ENCODE results near the gene AKAP13. TPM values are rescaled to one million over a fixed set of nuclear protein-coding genes. Genes with fewer than 3 reads are reported as not detected.

The AKAP13 gene
- total RNA-seq, 2 experiments from 2014 or later = 282 to 304 TPM

DNA sequence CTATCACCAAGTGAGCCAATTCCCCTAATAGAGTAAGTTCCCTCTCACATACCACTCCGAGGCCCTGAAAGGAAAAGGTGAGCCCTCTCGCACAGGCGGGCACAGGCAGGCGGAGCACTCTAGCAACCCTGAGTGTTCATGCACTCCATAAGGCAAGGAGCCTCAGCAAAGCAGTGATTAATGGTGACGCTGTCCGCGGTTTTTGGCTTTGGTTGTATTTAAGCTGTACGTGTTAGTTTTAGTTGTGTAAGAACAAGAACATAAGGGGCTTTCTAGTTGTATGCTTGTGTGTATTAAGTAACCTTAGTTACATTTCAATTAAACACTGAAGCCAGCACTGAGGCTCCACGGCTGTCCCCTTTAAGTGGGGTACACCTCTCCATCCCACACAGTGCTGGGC lies 381.2 kb downstream of the AKAP13 start:
- no peak overlapping the region for H3K4me3 Mint-ChIP-seq
- no peaks in the 10 kb centered on the region for H3K4me1 Mint-ChIP-seq (ENCODE audit: low read depth)
- no peak overlapping the region for H3K27ac ChIP-seq (ENCODE audit: low read depth in 1 of 2, low read length in 2 of 2)
- TF ChIP-seq, protein P1, sequence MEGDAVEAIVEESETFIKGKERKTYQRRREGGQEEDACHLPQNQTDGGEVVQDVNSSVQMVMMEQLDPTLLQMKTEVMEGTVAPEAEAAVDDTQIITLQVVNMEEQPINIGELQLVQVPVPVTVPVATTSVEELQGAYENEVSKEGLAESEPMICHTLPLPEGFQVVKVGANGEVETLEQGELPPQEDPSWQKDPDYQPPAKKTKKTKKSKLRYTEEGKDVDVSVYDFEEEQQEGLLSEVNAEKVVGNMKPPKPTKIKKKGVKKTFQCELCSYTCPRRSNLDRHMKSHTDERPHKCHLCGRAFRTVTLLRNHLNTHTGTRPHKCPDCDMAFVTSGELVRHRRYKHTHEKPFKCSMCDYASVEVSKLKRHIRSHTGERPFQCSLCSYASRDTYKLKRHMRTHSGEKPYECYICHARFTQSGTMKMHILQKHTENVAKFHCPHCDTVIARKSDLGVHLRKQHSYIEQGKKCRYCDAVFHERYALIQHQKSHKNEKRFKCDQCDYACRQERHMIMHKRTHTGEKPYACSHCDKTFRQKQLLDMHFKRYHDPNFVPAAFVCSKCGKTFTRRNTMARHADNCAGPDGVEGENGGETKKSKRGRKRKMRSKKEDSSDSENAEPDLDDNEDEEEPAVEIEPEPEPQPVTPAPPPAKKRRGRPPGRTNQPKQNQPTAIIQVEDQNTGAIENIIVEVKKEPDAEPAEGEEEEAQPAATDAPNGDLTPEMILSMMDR (IDR thresholded peaks at IDR 0.05) = no peak
- no peaks in the 10 kb centered on the region for H3K27me3 ChIP-seq (ENCODE audit: control insufficient read depth in 1 of 2, insufficient read depth in 2 of 2, low read length in 2 of 2)
- ATAC-seq (ENCODE audit: poor library complexity) = no peak
- H3K36me3 Mint-ChIP-seq (ENCODE audit: low read depth) = peaks cover 26% of the 10 kb centered on the region
- POLR2A ChIA-PET = no interaction called here
- H3K9me3 ChIP-seq (ENCODE audit: control insufficient read depth in 1 of 2, insufficient read depth in 1 of 2, low read length in 2 of 2) = no peaks in the 10 kb centered on the region
- H3K27me3 Mint-ChIP-seq = no peaks in the 10 kb centered on the region
- H3K4me3 ChIP-seq (ENCODE audit: low read length) = no peak overlapping the region
- intact Hi-C loops (cut with DNase I, micrococcal nuclease) = no loop called here
- CTCF ChIA-PET = no interaction called here
- H3K27ac Mint-ChIP-seq = no peak overlapping the region
- no peak for DNase-seq
- peaks cover 22% of the 10 kb centered on the region for H3K36me3 ChIP-seq (ENCODE audit: insufficient read depth, low read length)
- H3K9me3 Mint-ChIP-seq = no peaks in the 10 kb centered on the region
- H3K4me1 ChIP-seq (ENCODE audit: insufficient read depth, low read length) = no peaks in the 10 kb centered on the region

DNA sequence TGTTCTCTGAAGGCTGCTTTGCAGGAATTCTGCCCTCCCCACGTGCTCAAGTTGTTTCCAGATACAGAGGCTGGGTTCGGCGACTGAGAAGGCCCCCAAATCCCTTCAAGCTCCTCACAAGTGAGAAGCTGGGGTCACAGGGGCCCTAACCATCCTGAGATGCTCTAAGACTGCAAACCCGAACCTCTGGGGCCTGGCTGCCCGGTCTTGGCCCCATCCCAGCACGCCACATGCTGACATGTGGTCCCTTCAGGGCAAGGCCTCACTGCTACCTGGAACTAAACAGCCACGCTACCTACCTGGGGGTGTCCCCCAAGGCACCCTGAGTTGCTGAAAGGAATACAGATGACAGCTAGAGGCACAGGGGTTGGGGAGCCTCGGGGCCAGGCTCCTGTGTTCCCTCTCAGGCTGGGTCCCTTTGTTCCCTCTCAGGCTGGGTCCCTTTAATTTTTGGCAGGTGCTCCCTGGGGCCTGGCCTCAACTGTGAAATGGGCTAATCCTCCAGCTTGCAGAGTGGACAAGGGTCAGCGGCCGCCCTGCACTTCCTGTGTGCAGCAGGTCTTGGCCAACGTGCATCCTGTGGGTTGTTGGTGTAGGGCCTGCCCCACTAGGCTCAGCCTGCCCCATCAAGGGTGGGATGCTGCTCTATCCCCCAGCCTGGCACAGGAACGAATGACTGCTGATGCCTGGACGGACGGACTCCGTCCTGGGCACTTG lies 381.8 kb downstream of the AKAP13 start:
- ChIA-PET CTCF (no interaction called here), POLR2A (no interaction called here)
- Histone ChIP-seq H3K36me3 (ENCODE audit: insufficient read depth, low read length) (peaks cover 22% of the 10 kb centered on the region), H3K27me3 (ENCODE audit: control insufficient read depth in 1 of 2, insufficient read depth in 2 of 2, low read length in 2 of 2) (no peaks in the 10 kb centered on the region), H3K9me3 (ENCODE audit: control insufficient read depth in 1 of 2, insufficient read depth in 1 of 2, low read length in 2 of 2) (no peaks in the 10 kb centered on the region), H3K4me3 (ENCODE audit: low read length) (no peak overlapping the region), H3K4me1 (ENCODE audit: insufficient read depth, low read length) (no peaks in the 10 kb centered on the region), H3K27ac (ENCODE audit: low read depth in 1 of 2, low read length in 2 of 2) (no peak overlapping the region)
- Mint-ChIP-seq H3K9me3 (no peaks in the 10 kb centered on the region), H3K4me1 (ENCODE audit: low read depth) (peaks cover under 1% of the 10 kb centered on the region), H3K27me3 (no peaks in the 10 kb centered on the region), H3K27ac (no peak overlapping the region), H3K4me3 (no peak overlapping the region), H3K36me3 (ENCODE audit: low read depth) (peaks cover 27% of the 10 kb centered on the region)
- TF ChIP-seq, protein P1 (IDR thresholded peaks at IDR 0.05) = no peak
- ATAC-seq (ENCODE audit: poor library complexity) = no peak
- DNase-seq = no peak
- intact Hi-C loops (cut with DNase I, micrococcal nuclease) = no loop called here

DNA sequence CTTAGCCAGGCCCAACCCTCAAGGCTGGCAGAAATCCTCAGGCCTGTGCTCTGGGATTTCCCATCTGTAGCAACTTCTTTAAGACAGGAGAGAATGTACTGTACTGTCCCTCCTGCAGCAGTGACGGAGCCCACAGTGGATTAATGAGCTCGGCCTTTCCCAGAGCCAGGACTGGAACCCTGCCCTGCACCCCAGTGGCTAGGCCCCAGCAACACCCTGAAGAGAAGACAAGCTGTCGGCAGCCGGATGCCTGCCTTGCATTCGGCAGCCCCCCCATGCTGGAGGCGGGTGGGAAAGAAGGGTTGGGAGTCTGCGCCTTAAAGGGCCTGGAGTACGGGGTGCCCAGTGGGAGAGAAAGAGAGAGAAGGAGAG lies 382.3 kb downstream of the AKAP13 start:
- Mint-ChIP-seq H3K9me3 (no peaks in the 10 kb centered on the region), H3K36me3 (ENCODE audit: low read depth) (peaks cover 27% of the 10 kb centered on the region), H3K4me1 (ENCODE audit: low read depth) (peaks cover 5% of the 10 kb centered on the region), H3K27me3 (no peaks in the 10 kb centered on the region), H3K4me3 (no peak overlapping the region), H3K27ac (no peak overlapping the region)
- TF ChIP-seq, protein P1 (IDR thresholded peaks at IDR 0.05) = no peak
- no peak for ATAC-seq (ENCODE audit: poor library complexity)
- Histone ChIP-seq H3K27me3 (ENCODE audit: control insufficient read depth in 1 of 2, insufficient read depth in 2 of 2, low read length in 2 of 2) (no peaks in the 10 kb centered on the region), H3K27ac (ENCODE audit: low read depth in 1 of 2, low read length in 2 of 2) (no peak overlapping the region), H3K4me1 (ENCODE audit: insufficient read depth, low read length) (no peaks in the 10 kb centered on the region), H3K9me3 (ENCODE audit: control insufficient read depth in 1 of 2, insufficient read depth in 1 of 2, low read length in 2 of 2) (no peaks in the 10 kb centered on the region), H3K36me3 (ENCODE audit: insufficient read depth, low read length) (peaks cover 22% of the 10 kb centered on the region), H3K4me3 (ENCODE audit: low read length) (no peak overlapping the region)
- DNase-seq = no peak
- intact Hi-C loops (cut with DNase I, micrococcal nuclease) = no loop called here
- ChIA-PET POLR2A (no interaction called here), CTCF (no interaction called here)
